ENCODE measurements around the gene CSTB. TPM values are rescaled to one million over a fixed set of nuclear protein-coding genes. Genes with fewer than 3 reads are reported as not detected.
A peak's percentile ranks its signal among the peaks of the same experiment; 100 is the strongest.

The CSTB gene
- total RNA-seq, 1 donor from 2014 or later = 7.1 TPM

DNA sequence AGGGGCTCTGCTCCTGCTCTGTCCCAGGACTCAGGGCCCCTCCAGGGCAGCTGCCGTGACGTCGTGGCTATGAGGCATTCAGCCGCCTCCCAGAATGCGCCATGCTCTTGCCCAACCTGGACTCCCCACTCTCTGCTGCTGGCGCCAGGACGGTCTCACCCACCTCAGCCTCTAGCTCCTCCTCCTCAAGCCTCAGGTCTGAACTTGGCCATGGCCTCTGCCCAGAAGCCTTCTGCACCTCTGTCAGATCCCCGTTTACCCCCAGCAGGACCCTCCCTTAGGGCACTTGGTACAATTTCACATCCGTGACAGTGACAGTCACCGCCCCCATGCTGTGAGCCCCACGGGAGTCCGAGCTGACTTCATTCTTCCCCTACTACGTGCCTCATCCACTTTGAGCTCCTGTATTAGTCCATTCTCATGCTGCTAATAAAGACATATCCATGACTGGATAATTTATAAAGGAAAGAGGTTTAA is 4.9 kb downstream of the CSTB start:
- H3K79me2 ChIP-seq (ENCODE audit: low read depth) = peaks cover 13% of the 10 kb centered on the region
- H3K9me3 Mint-ChIP-seq = no peaks in the 10 kb centered on the region
- H3F3A ChIP-seq (ENCODE audit: low read depth) = peaks cover 26% of the 10 kb centered on the region
- no peak overlapping the region for H3K27ac ChIP-seq
- H3K9ac ChIP-seq = no peak overlapping the region
- H3K27ac Mint-ChIP-seq = no peak overlapping the region
- peaks cover 18% of the 10 kb centered on the region for H3K27me3 Mint-ChIP-seq (ENCODE audit: insufficient read depth, low read depth)
- H3K4me1 ChIP-seq = peaks cover 16% of the 10 kb centered on the region
- TF ChIP-seq EZH2phosphoT487 (IDR thresholded peaks at IDR 0.05) = no peak
- TF ChIP-seq CTCF (IDR thresholded peaks at IDR 0.05) = no peak
- no peak for TF ChIP-seq EZH2 (IDR thresholded peaks at IDR 0.05)
- no peak overlapping the region for H3K4me3 ChIP-seq
- H3K36me3 ChIP-seq = no peaks in the 10 kb centered on the region
- no peaks in the 10 kb centered on the region for H3K9me3 ChIP-seq (ENCODE audit: low read depth)
- H4K20me1 ChIP-seq (ENCODE audit: low read depth) = no peaks in the 10 kb centered on the region
- no peak for DNase-seq (ENCODE audit: low spot score)
- peaks cover 38% of the 10 kb centered on the region for H3K4me1 Mint-ChIP-seq
- H2AFZ ChIP-seq (replicated peaks) = no peak overlapping the region
- H3K36me3 Mint-ChIP-seq = peaks cover 6% of the 10 kb centered on the region
- peak overlapping the region; percentile 41 for H3K4me3 Mint-ChIP-seq
- no peak overlapping the region for H3K4me2 ChIP-seq
- no peaks in the 10 kb centered on the region for H3K27me3 ChIP-seq

- no peaks in the 10 kb centered on the region for H3K36me3 ChIP-seq
- peaks cover 33% of the 10 kb centered on the region for H3K4me1 Mint-ChIP-seq
- H3K4me1 ChIP-seq = peaks cover 16% of the 10 kb centered on the region
- no peaks in the 10 kb centered on the region for H4K20me1 ChIP-seq (ENCODE audit: low read depth)
- H3K27ac ChIP-seq = no peak overlapping the region
- no peak overlapping the region for H3K4me3 ChIP-seq
- no peak overlapping the region for H2AFZ ChIP-seq (replicated peaks)
- no peak overlapping the region for H3K4me2 ChIP-seq
- H3K27ac Mint-ChIP-seq = no peak overlapping the region
- peaks cover 16% of the 10 kb centered on the region for H3K27me3 Mint-ChIP-seq (ENCODE audit: insufficient read depth, low read depth)
- peaks cover 6% of the 10 kb centered on the region for H3K79me2 ChIP-seq (ENCODE audit: low read depth)
- no peak overlapping the region for H3K9ac ChIP-seq
- H3K36me3 Mint-ChIP-seq = peaks cover 6% of the 10 kb centered on the region
- H3F3A ChIP-seq (ENCODE audit: low read depth) = peaks cover 26% of the 10 kb centered on the region
- no peak for DNase-seq (ENCODE audit: low spot score)
- no peaks in the 10 kb centered on the region for H3K9me3 ChIP-seq (ENCODE audit: low read depth)
- no peaks in the 10 kb centered on the region for H3K27me3 ChIP-seq
- H3K9me3 Mint-ChIP-seq = no peaks in the 10 kb centered on the region
- H3K4me3 Mint-ChIP-seq = no peak overlapping the region
- TF ChIP-seq EZH2phosphoT487 (IDR thresholded peaks at IDR 0.05) (no peak), CTCF (IDR thresholded peaks at IDR 0.05) (no peak), EZH2 (IDR thresholded peaks at IDR 0.05) (no peak)
These were observed 5.9 kb downstream of the CSTB start for GRCh38 chr21:43770066-43770655.

DNA sequence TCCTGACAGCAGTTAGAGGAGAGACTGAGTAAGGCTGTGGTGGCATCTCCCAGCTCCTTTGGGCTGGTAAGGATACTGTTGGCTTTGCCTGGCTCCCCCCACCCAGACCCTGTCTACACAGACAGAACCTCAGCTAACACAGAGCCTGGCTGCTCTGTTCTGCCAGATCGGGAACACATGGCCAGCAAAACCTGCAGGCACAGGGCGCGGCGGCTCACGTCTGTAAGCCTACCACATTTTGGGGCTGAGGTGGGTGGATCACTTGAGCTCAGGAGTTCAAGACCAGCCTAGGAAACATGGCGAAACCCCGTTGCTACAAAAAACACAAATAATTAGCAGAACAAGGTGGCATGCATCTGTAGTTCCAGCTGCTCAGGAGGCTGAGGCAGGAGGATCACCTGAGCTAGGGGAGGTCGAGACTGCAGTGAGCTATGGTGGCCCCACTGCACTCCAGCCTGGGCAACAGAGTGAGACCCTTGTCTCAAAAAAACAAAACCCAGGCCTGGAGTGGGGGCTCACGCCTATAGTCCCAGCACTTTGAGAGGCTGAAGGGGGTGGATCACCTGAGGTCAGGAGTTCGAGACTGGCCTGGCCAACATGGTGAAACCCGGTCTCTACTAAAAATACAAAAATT is 6.7 kb downstream of the CSTB start:
- Mint-ChIP-seq H3K27me3 (ENCODE audit: insufficient read depth, low read depth) (peaks cover 14% of the 10 kb centered on the region), H3K4me3 (peak overlapping the region; percentile 13), H3K4me1 (peaks cover 32% of the 10 kb centered on the region), H3K27ac (peak overlapping the region; percentile 96), H3K36me3 (peaks cover 6% of the 10 kb centered on the region), H3K9me3 (no peaks in the 10 kb centered on the region)
- no peak overlapping the region for H3K9ac ChIP-seq
- no peaks in the 10 kb centered on the region for H3K27me3 ChIP-seq
- H3K4me1 ChIP-seq = peaks cover 16% of the 10 kb centered on the region
- no peak overlapping the region for H3K4me3 ChIP-seq
- peaks cover 22% of the 10 kb centered on the region for H3F3A ChIP-seq (ENCODE audit: low read depth)
- H3K27ac ChIP-seq = no peak overlapping the region
- no peak overlapping the region for H2AFZ ChIP-seq (replicated peaks)
- DNase-seq (ENCODE audit: low spot score) = no peak
- TF ChIP-seq EZH2phosphoT487 (IDR thresholded peaks at IDR 0.05) = no peak
- no peak for TF ChIP-seq CTCF (IDR thresholded peaks at IDR 0.05)
- TF ChIP-seq EZH2 (IDR thresholded peaks at IDR 0.05) = no peak
- H3K36me3 ChIP-seq = no peaks in the 10 kb centered on the region
- H3K9me3 ChIP-seq (ENCODE audit: low read depth) = no peaks in the 10 kb centered on the region
- no peak overlapping the region for H3K4me2 ChIP-seq
- H3K79me2 ChIP-seq (ENCODE audit: low read depth) = no peaks in the 10 kb centered on the region
- H4K20me1 ChIP-seq (ENCODE audit: low read depth) = no peaks in the 10 kb centered on the region
